PC-9 (cell line): ENCODE data around the gene TSPAN33.

ENCODE experiments used
- CTCF ChIP-seq: fragments of 200-600 bp; sonication (generic); conservative IDR thresholded peaks from 2 replicates; pipeline ENCODE4 v1.6.1; 2017; ENCODE audit warnings: mixed run types, antibody characterized with exemption, mild to moderate bottlenecking, moderate library complexity
- EZH2 ChIP-seq: fragments of 200-600 bp; sonication (generic); IDR thresholded peaks from 2 replicates; pipeline ENCODE4 v1.8.0; 2017; ENCODE audit warnings: antibody characterized with exemption, low read depth

GRCh38 chr7:129199406-129199805 is 54.9 kb downstream of the TSPAN33 start:
- TF ChIP-seq CTCF (no peak), EZH2 (no peak)
